ENCODE measurements around the gene FITM2. TPM values are rescaled to one million over a fixed set of nuclear protein-coding genes. Genes with fewer than 3 reads are reported as not detected.

Gene FITM2
- total and polyA plus RNA-seq, 2 experiments from 2014 or later, result 6.5 to 8.9 TPM

DNA sequence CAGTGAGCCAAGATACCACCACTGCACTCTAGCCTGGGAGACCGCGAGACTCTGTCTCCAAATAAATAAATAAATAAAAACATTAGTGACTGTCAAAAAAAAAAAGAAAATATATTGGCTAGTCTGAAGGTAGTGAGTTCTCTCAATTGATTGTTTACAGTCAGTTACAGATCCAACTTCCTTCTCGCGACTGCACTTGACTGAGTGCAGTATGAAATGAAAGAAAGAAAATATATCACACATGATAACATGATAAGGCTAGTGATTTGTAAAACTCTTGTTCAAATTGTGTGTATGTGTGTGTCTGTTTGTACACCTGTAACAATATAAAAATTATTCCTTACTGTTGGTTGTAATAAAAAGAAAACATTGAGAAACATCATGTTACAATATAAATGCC lies 33.7 kb upstream of the FITM2 start:
- Histone ChIP-seq H3K9ac (no peak overlapping the region), H3K4me2 (ENCODE audit: unreplicated experiment) (no peak overlapping the region), H3K79me2 (ENCODE audit: insufficient read depth) (no peaks in the 10 kb centered on the region), H3K9me3 (ENCODE audit: low read depth) (no peaks in the 10 kb centered on the region), H3K27ac (no peak overlapping the region), H3K27me3 (replicated peaks; ENCODE audit: insufficient read depth) (no peaks in the 10 kb centered on the region), H3K36me3 (ENCODE audit: low read depth) (no peaks in the 10 kb centered on the region), H3K4me1 (ENCODE audit: insufficient read depth) (no peaks in the 10 kb centered on the region), H3F3A (ENCODE audit: insufficient read depth) (no peaks in the 10 kb centered on the region), H3K4me3 (no peak overlapping the region), H3K9me2 (ENCODE audit: insufficient read depth) (no peaks in the 10 kb centered on the region), H2AFZ (no peak overlapping the region), H4K20me1 (ENCODE audit: insufficient read depth) (no peaks in the 10 kb centered on the region)
- DNase-seq, result no peak
- in situ Hi-C loops (cut with MboI), result no loop called here
- 74 to 81% methylated on average over 4 of the region's 4 CpGs for WGBS, 2 experiments (ENCODE audit: low coverage in 1 of 2, low lambda C conversion rate in 2 of 2, missing lambda C conversion rate in 2 of 2)
- no peak for TF ChIP-seq EZH2phosphoT487 (IDR thresholded peaks at IDR 0.05; ENCODE audit: insufficient read depth, low read depth)
- TF ChIP-seq EZH2 (IDR thresholded peaks at IDR 0.05; ENCODE audit: insufficient read depth, poor library complexity, severe bottlenecking), result no peak

DNA sequence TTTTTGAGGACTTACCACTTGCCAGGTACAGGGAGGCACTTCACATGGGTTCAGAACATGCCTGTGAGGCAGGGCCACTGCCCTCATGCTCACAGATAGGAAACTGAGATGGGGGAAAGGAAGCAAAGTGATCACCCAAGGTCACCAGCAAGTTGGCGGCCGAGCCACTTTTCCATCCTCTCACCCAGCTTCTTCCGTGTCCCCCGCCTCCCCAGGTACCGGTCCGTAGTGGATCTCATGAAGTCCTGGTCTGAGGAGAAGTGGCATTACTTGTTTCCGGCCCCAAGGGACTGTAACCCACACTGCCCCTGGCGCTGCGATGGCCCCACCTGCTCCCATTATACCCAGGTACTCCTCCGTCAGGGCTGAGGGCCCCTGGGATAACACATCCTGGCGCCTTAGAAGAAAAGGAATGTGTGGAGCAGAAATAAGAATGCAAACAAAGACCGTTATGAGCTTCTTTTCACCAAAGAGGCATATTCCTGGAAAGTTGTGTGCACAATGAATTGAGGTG lies 32.2 kb upstream of the FITM2 start:
- in situ Hi-C loops (cut with MboI), result no loop called here

DNA sequence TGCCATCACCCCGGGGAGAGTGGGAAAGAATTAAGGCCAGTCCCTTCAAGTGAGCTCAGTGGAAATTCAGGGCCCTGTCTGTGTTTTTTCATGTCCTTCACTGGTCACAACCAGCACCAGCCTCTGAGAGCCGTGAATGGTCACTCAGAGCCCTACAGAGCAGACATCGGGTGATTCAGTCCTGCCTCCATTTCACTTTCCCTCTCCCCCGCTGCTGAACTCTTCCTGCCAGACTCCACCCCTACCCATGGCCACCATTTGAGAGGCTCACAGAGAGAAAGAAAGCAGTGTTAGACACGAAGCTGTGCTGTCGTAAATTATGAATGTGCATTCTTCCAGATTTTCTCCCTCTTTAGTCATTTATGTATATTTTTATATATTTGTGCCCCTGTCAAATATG lies 31.2 kb upstream of the FITM2 start:
- H3K36me3 ChIP-seq (ENCODE audit: low read depth), result no peaks in the 10 kb centered on the region
- no peaks in the 10 kb centered on the region for H3K9me3 ChIP-seq (ENCODE audit: low read depth)
- H3K9me2 ChIP-seq (ENCODE audit: insufficient read depth), result no peaks in the 10 kb centered on the region
- in situ Hi-C loops (cut with MboI), result no loop called here
- WGBS, 2 experiments (ENCODE audit: low coverage in 1 of 2, low lambda C conversion rate in 2 of 2, missing lambda C conversion rate in 2 of 2), result 20 to 28% methylated on average over 6 of the region's 6 CpGs
- peaks cover 1% of the 10 kb centered on the region; the same call in 1 of the 2 replicates for H3K27me3 ChIP-seq (replicated peaks; ENCODE audit: insufficient read depth)
- peak overlapping the region; percentile 50 for H2AFZ ChIP-seq
- H4K20me1 ChIP-seq (ENCODE audit: insufficient read depth), result no peaks in the 10 kb centered on the region
- no peak overlapping the region for H3K4me2 ChIP-seq (ENCODE audit: unreplicated experiment)
- H3K79me2 ChIP-seq (ENCODE audit: insufficient read depth), result no peaks in the 10 kb centered on the region
- DNase-seq, result peak; percentile 39
- H3K4me3 ChIP-seq, result no peak overlapping the region
- H3F3A ChIP-seq (ENCODE audit: insufficient read depth), result no peaks in the 10 kb centered on the region
- TF ChIP-seq EZH2phosphoT487 (IDR thresholded peaks at IDR 0.05; ENCODE audit: insufficient read depth, low read depth), result no peak
- no peak for TF ChIP-seq EZH2 (IDR thresholded peaks at IDR 0.05; ENCODE audit: insufficient read depth, poor library complexity, severe bottlenecking)
- H3K4me1 ChIP-seq (ENCODE audit: insufficient read depth), result no peaks in the 10 kb centered on the region
- H3K27ac ChIP-seq, result no peak overlapping the region
- no peak overlapping the region for H3K9ac ChIP-seq

More for the DNA sequence above, 32.2 kb upstream of the FITM2 start:
- H3K4me3 ChIP-seq, result no peak overlapping the region
- no peaks in the 10 kb centered on the region for H3K79me2 ChIP-seq (ENCODE audit: insufficient read depth)
- H3K9me2 ChIP-seq (ENCODE audit: insufficient read depth), result no peaks in the 10 kb centered on the region
- H2AFZ ChIP-seq, result no peak overlapping the region
- no peaks in the 10 kb centered on the region; the same call in 1 of the 2 replicates for H3K27me3 ChIP-seq (replicated peaks; ENCODE audit: insufficient read depth)
- no peak for DNase-seq
- no peaks in the 10 kb centered on the region for H3K36me3 ChIP-seq (ENCODE audit: low read depth)
- no peak overlapping the region for H3K9ac ChIP-seq
- H3K9me3 ChIP-seq (ENCODE audit: low read depth), result no peaks in the 10 kb centered on the region
- no peak overlapping the region for H3K4me2 ChIP-seq (ENCODE audit: unreplicated experiment)
- H3K4me1 ChIP-seq (ENCODE audit: insufficient read depth), result no peaks in the 10 kb centered on the region
- no peaks in the 10 kb centered on the region for H3F3A ChIP-seq (ENCODE audit: insufficient read depth)
- 82% methylated on average over 12 of the region's 12 CpGs for WGBS, 2 experiments (ENCODE audit: low coverage in 1 of 2, low lambda C conversion rate in 2 of 2, missing lambda C conversion rate in 2 of 2)
- no peak overlapping the region for H3K27ac ChIP-seq
- no peak for TF ChIP-seq EZH2 (IDR thresholded peaks at IDR 0.05; ENCODE audit: insufficient read depth, poor library complexity, severe bottlenecking)
- no peak for TF ChIP-seq EZH2phosphoT487 (IDR thresholded peaks at IDR 0.05; ENCODE audit: insufficient read depth, low read depth)
- H4K20me1 ChIP-seq (ENCODE audit: insufficient read depth), result no peaks in the 10 kb centered on the region

DNA sequence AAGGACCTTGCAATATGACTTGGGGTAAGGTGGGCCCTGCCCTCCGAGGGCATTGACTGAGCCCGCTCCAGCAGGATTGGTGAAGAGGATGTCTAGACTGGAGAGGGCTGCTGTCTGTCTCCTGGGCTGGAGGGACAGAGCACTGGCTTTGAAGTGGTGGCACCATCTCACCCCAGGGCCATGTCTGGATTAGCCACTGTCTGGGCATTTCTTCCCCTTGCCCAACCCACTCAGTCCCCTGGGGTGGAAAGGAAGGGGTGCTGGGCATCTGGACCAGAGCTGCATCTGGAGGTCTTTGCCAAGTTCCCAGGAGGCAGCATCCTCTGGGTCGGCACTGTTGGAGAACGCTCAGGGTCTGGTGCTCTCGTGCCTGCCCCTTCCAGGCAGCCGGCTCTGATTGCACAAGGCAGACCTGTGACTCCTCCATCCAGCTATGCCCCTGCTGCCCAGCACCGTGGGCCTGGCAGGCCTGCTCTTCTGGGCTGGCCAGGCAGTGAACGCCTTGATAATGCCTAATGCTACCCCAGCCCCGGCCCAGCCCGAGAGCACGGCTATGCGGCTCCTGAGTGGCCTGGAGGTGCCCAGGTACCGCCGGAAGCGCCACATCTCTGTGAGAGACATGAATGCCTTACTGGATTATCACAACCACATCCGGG lies 25.9 kb upstream of the FITM2 start, which contains the start of gene R3HDML:
R3HDML (plus strand) TSS at position 319 of the 656 bp plus-strand sequence; CDS start at position 434, 115 bp downstream.
- Histone ChIP-seq H2AFZ (no peak within 1 kb of the TSS), H3K9me3 (ENCODE audit: low read depth) (no peaks in the 10 kb centered on the region), H3K27me3 (replicated peaks; ENCODE audit: insufficient read depth) (peaks cover 39% of the 10 kb centered on the region), H3K9me2 (ENCODE audit: insufficient read depth) (no peaks in the 10 kb centered on the region), H3K79me2 (ENCODE audit: insufficient read depth) (no peaks in the 10 kb centered on the region), H3F3A (ENCODE audit: insufficient read depth) (no peaks in the 10 kb centered on the region), H3K27ac (no peak within 1 kb of the TSS), H3K9ac (no peak within 1 kb of the TSS), H3K36me3 (ENCODE audit: low read depth) (no peaks in the 10 kb centered on the region), H3K4me3 (no peak within 1 kb of the TSS), H4K20me1 (ENCODE audit: insufficient read depth) (no peaks in the 10 kb centered on the region), H3K4me2 (ENCODE audit: unreplicated experiment) (no peak within 1 kb of the TSS), H3K4me1 (ENCODE audit: insufficient read depth) (no peaks in the 10 kb centered on the region)
- 62 to 66% methylated on average over 15 to 16 of the region's 16 CpGs for WGBS, 2 experiments (ENCODE audit: low coverage in 1 of 2, low lambda C conversion rate in 2 of 2, missing lambda C conversion rate in 2 of 2)
- TF ChIP-seq EZH2 (IDR thresholded peaks at IDR 0.05; ENCODE audit: insufficient read depth, poor library complexity, severe bottlenecking) (no peak), EZH2phosphoT487 (IDR thresholded peaks at IDR 0.05; ENCODE audit: insufficient read depth, low read depth) (no peak)
- in situ Hi-C loops (cut with MboI), result no loop called here
- no peak for DNase-seq
